GM10266 (cell line): ENCODE measurements around the gene NEUROD4.

ENCODE experiments used
- DNase-seq: peaks from one replicate; pipeline ENCODE4 v3.0.0; 2012; ENCODE audit errors: extremely low spot score
- CTCF ChIP-seq: IDR thresholded peaks from 2 replicates; pipeline ENCODE4 v1.5.1; 2012; ENCODE audit warnings: mild to moderate bottlenecking, low read depth; ENCODE audit not compliant: control insufficient read depth, insufficient read depth; ENCODE audit errors: missing control alignments

Gene NEUROD4

GRCh38 chr12:55068416-55069010, 48.7 kb downstream of the NEUROD4 start:
- peak; percentile 84 for TF ChIP-seq CTCF

GRCh38 chr12:55072083-55072482, 52.3 kb downstream of the NEUROD4 start:
- TF ChIP-seq CTCF = peak; percentile 74
- peak; percentile 36 for DNase-seq

More at GRCh38 chr12:55068416-55069010, 48.7 kb downstream of the NEUROD4 start:
- peak; percentile 59 for DNase-seq

GRCh38 chr12:55073043-55074022, 53.6 kb downstream of the NEUROD4 start:
- peak; percentile 42 for DNase-seq

GRCh38 chr12:55074806-55075205, 55.0 kb downstream of the NEUROD4 start:
- no peak for DNase-seq
- no peak for TF ChIP-seq CTCF

More at GRCh38 chr12:55073043-55074022, 53.6 kb downstream of the NEUROD4 start:
- peak; percentile 85 for TF ChIP-seq CTCF
